CD14-positive monocyte (primary cell): ENCODE measurements around the gene TM2D1. TPM values are rescaled to one million over a fixed set of nuclear protein-coding genes. Genes with fewer than 3 reads are reported as not detected.

ENCODE experiments used
- DNase-seq, 3 donors: peaks; one replicate each; pipeline ENCODE4 v3.0.0-alpha.2; 2011 to 2022
- H2AFZ ChIP-seq: 2 replicates; pipeline ENCODE4 v1.6.0; 2012; ENCODE audit warnings: mild to moderate bottlenecking, low read depth, low read length, inconsistent platforms; ENCODE audit not compliant: insufficient read depth, poor library complexity, severe bottlenecking
- H3K27ac ChIP-seq, 2 donors: 1 replicate in 1 of 2; 2 replicates in 1 of 2; pipeline ENCODE4 v1.5.1; 2012 to 2013; ENCODE audit warnings: low read length in 2 of 2, control low read depth in 1 of 2, inconsistent platforms in 1 of 2, low read depth in 1 of 2, mild to moderate bottlenecking in 1 of 2
- H3K27me3 ChIP-seq, 2 donors: one replicate each; pipeline versions ENCODE4 v1.6.0 to v1.6.1; 2011 to 2013; ENCODE audit warnings: low read length in 2 of 2; ENCODE audit not compliant: control insufficient read depth in 2 of 2, insufficient read depth in 2 of 2
- H3K36me3 ChIP-seq, 2 donors: replicated peaks in 1 of 2; 1 replicate in 1 of 2; 2 replicates in 1 of 2; pipeline versions ENCODE4 v1.5.1 to v1.6.1; 2012 to 2013; ENCODE audit warnings: low read length in 2 of 2, control low read depth in 1 of 2, inconsistent platforms in 1 of 2, mild to moderate bottlenecking in 1 of 2; ENCODE audit not compliant: insufficient read depth in 2 of 2, control insufficient read depth in 1 of 2
- H3K4me1 ChIP-seq, 2 donors: 1 replicate in 1 of 2; 2 replicates in 1 of 2; pipeline versions ENCODE4 v1.5.1 to v1.6.1; 2012 to 2013; ENCODE audit warnings: low read length in 2 of 2, control low read depth in 1 of 2, inconsistent platforms in 1 of 2, mild to moderate bottlenecking in 1 of 2, moderate library complexity in 1 of 2; ENCODE audit not compliant: insufficient read depth in 2 of 2, control insufficient read depth in 1 of 2
- H3K4me2 ChIP-seq: replicated peaks from 2 replicates; pipeline ENCODE3; 2012; ENCODE audit warnings: low read length, moderate library complexity, mild to moderate bottlenecking; ENCODE audit not compliant: poor library complexity, severe bottlenecking; ENCODE audit errors: extremely low read depth
- H3K4me3 ChIP-seq, 3 experiments: fragments of 200-600 bp in 1 of 3; sonication (generic) in 1 of 3; replicated peaks in 1 of 3; 1 replicate in 2 of 3; 2 replicates in 1 of 3; pipeline ENCODE4 v1.5.1; 2011 to 2013; ENCODE audit warnings: low read length in 3 of 3, mild to moderate bottlenecking in 3 of 3, control low read depth in 2 of 3, low read depth in 2 of 3, inconsistent platforms in 1 of 3, moderate library complexity in 1 of 3
- H3K79me2 ChIP-seq: 2 replicates; pipeline ENCODE4 v1.6.0; 2012; ENCODE audit warnings: mild to moderate bottlenecking, control low read depth, inconsistent platforms, low read length, moderate library complexity; ENCODE audit not compliant: insufficient read depth
- H3K9ac ChIP-seq: 2 replicates; pipeline ENCODE4 v1.6.0; 2017; ENCODE audit warnings: low read length, mild to moderate bottlenecking; ENCODE audit not compliant: insufficient read depth, poor library complexity, severe bottlenecking
- H3K9me3 ChIP-seq, 2 donors: replicated peaks in 1 of 2; 1 replicate in 1 of 2; 2 replicates in 1 of 2; pipeline versions ENCODE4 v1.5.1 to v1.6.1; 2012 to 2013; ENCODE audit warnings: low read length in 2 of 2, control low read depth in 1 of 2; ENCODE audit not compliant: control insufficient read depth in 1 of 2, insufficient read depth in 1 of 2
- H4K20me1 ChIP-seq: 2 replicates; pipeline ENCODE4 v1.6.0; 2012; ENCODE audit warnings: mild to moderate bottlenecking, low read length, control low read depth, moderate library complexity; ENCODE audit not compliant: insufficient read depth
- H3K27ac Mint-ChIP-seq, 7 donors: one replicate each; pipeline ENCODE4 v1.8.0; 2020; ENCODE audit warnings: mild to moderate bottlenecking in 7 of 7, mixed read lengths in 7 of 7, moderate library complexity in 6 of 7, inconsistent platforms in 2 of 7
- H3K27me3 Mint-ChIP-seq, 3 donors: one replicate each; pipeline ENCODE4 v1.8.0; 2021 to 2022; ENCODE audit warnings: low read depth in 3 of 3, mild to moderate bottlenecking in 3 of 3, mixed read lengths in 3 of 3, moderate library complexity in 3 of 3, inconsistent platforms in 1 of 3
- H3K36me3 Mint-ChIP-seq, 2 donors: one replicate each; pipeline ENCODE4 v1.8.0; 2020; ENCODE audit warnings: mixed read lengths in 2 of 2, inconsistent platforms in 1 of 2, mild to moderate bottlenecking in 1 of 2
- H3K4me1 Mint-ChIP-seq: one replicate; pipeline ENCODE4 v1.8.0; 2020; ENCODE audit warnings: mild to moderate bottlenecking, mixed read lengths
- H3K4me3 Mint-ChIP-seq, 2 donors: one replicate each; pipeline ENCODE4 v1.8.0; 2020; ENCODE audit warnings: mild to moderate bottlenecking in 2 of 2, mixed read lengths in 2 of 2, moderate library complexity in 1 of 2
- H3K9me3 Mint-ChIP-seq, 7 donors: one replicate each; pipeline ENCODE4 v1.8.0; 2020 to 2022; ENCODE audit warnings: mixed read lengths in 7 of 7, mild to moderate bottlenecking in 6 of 7, moderate library complexity in 6 of 7, inconsistent platforms in 2 of 7
- CTCF ChIP-seq: fragments of 200-600 bp; IDR thresholded peaks from one replicate; pipeline ENCODE4 v1.8.0; 2022; ENCODE audit warnings: antibody characterized with exemption, mild to moderate bottlenecking
- WGBS: methylation state at CpG from one replicate; pipeline ENCODE4 v1.1.5; 2013; ENCODE audit warnings: missing lambda C conversion rate; ENCODE audit not compliant: insufficient coverage; 5-methylcytosine and 5-hydroxymethylcytosine counted together
- intact Hi-C, 2 donors: fragments of 100-400 bp; cut with micrococcal nuclease; formaldehyde crosslinking; loops; one replicate each; pipeline versions ENCODE4 v1.15.0 to v1.15.1; 2023
- polyA plus RNA-seq, 3 donors: library from polyadenylated mRNA; depleted of rRNA in 1 of 3; unstranded in 2 of 3; stranded (reverse) in 1 of 3; fragments of 300-500 nt in 2 of 3; fragments of >200 nt in 1 of 3; fragmentation: Illumina TruSeq in 2 of 3; gene quantifications; 1 replicate in 2 of 3; 2 replicates in 1 of 3; pipeline ENCODE4 v1.2.3, GENCODE V29; 2012 to 2021

TM2D1 gene
- polyA plus RNA-seq, 3 donors = 32.6 to 46.6 (median 41.8) TPM

- Mint-ChIP-seq H3K4me1 (peaks cover 7% of the 10 kb centered on the region), H3K9me3 (peaks cover 0 to 2% (median 0%) of the 10 kb centered on the region in 7 donors), H3K27ac (no peak overlapping the region), H3K4me3 (no peak overlapping the region), H3K36me3 (no peaks in the 10 kb centered on the region), H3K27me3 (peaks cover 0 to 3% (median 0%) of the 10 kb centered on the region in 3 donors)
- TF ChIP-seq CTCF = no peak
- Histone ChIP-seq H3K9ac (no peak overlapping the region), H4K20me1 (no peaks in the 10 kb centered on the region), H3K27ac (no peak overlapping the region), H3K79me2 (no peaks in the 10 kb centered on the region), H3K27me3 (no peaks in the 10 kb centered on the region), H3K9me3 (no peaks in the 10 kb centered on the region), H3K4me2 (no peak overlapping the region), H3K4me1 (peaks cover 0 to 5% of the 10 kb centered on the region in 2 donors), H2AFZ (no peak overlapping the region), H3K36me3 (no peaks in the 10 kb centered on the region), H3K4me3 (no peak overlapping the region)
- WGBS = 100% methylated on average over 1 of the region's 2 CpGs
- no peak for DNase-seq
- intact Hi-C loops = loop anchor here in 1 of 2 donors (10.0 kb wide), 1 partner anchor 192 kb away; no protein-coding TSS in a partner anchor
Observed at GRCh38 chr1:61647142-61647541, 77.8 kb downstream of the TM2D1 start.

GRCh38 chr1:61645476-61645875 is 79.5 kb downstream of the TM2D1 start:
- Histone ChIP-seq H3K79me2 (no peaks in the 10 kb centered on the region), H3K4me1 (peaks cover 9 to 17% of the 10 kb centered on the region in 2 donors), H3K4me3 (no peak overlapping the region), H2AFZ (no peak overlapping the region), H3K27ac (no peak overlapping the region), H3K4me2 (no peak overlapping the region), H3K9me3 (no peaks in the 10 kb centered on the region), H3K36me3 (no peaks in the 10 kb centered on the region), H4K20me1 (no peaks in the 10 kb centered on the region), H3K9ac (no peak overlapping the region), H3K27me3 (no peaks in the 10 kb centered on the region)
- Mint-ChIP-seq H3K27me3 (peaks cover 0 to 4% (median 0%) of the 10 kb centered on the region in 3 donors), H3K36me3 (no peaks in the 10 kb centered on the region), H3K4me1 (peaks cover 23% of the 10 kb centered on the region), H3K9me3 (peaks cover 0 to 2% (median 0%) of the 10 kb centered on the region in 7 donors), H3K4me3 (no peak overlapping the region), H3K27ac (no peak overlapping the region)
- DNase-seq = no peak
- no peak for TF ChIP-seq CTCF
- intact Hi-C loops = loop anchor here in 1 of 2 donors (10.0 kb wide), 1 partner anchor 191 kb away; no protein-coding TSS in a partner anchor
- 100% methylated on average over 3 of the region's 4 CpGs for WGBS
